GM21526 (cell line): Measurements from ENCODE around the gene RFC4.
"Not testable (repeated sequence)": the region's sequence is repeated elsewhere in the genome, so short reads cannot be mapped to it uniquely, and the experiment has no call there.

ENCODE experiments used
- ATAC-seq: cut with Tn5 transposase; IDR thresholded peaks from one replicate; pipeline ENCODE4 v1.9.1; 2021; ENCODE audit warnings: moderate library complexity; ENCODE audit not compliant: unreplicated experiment, low FRiP score

Gene RFC4, protein sequence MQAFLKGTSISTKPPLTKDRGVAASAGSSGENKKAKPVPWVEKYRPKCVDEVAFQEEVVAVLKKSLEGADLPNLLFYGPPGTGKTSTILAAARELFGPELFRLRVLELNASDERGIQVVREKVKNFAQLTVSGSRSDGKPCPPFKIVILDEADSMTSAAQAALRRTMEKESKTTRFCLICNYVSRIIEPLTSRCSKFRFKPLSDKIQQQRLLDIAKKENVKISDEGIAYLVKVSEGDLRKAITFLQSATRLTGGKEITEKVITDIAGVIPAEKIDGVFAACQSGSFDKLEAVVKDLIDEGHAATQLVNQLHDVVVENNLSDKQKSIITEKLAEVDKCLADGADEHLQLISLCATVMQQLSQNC

DNA sequence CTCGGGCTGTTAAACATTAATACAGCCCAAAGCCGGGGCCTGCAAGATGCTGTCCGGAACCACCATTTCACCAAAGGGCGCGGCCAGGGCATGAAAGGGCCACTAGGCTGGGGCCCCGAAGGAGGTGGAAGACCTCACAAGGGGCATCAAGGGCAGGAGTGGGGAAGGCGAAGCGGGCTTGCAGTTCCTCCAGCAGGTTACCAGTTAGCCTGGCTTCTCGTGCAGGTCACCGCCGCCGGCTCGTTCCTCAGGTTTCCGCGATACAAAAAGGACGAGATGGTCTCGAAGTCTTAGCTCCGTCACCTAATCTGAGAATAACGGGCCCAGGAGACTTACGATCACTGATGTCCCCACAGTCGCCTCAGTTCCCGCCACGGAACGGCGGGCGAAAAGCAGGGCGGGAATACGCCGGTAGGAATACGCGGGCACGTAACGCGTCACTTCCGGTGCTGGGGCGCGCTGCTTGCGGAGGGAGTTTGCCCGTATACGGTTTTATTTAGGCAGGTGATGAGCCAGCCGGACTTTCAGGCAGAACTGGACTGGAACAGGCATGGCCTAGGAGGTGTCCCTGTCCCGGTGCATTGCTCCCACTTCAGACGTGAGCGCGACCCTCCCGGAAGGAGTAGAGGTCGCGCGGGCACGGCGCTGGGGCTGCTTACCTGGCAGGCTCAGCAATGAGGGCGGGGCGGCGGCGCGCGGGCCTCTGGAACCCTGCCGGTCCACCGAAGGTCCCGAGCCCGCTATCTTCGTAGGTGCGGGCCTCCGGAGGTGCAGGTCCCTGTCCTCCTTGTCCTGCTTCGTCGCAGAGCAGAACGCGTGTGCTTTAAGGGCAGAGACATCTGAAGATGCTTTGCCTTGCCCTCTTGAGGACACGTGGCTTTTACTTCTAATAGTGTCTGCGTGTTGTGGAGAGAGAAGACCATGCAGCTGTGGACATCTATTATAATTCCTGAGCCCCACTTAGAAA lies at the start of gene RFC4:
TSS of gene RFC4 (minus strand) at position 394 of the 967 bp plus-strand sequence. CDS start 1,769 bp downstream, outside the sequence.
- peak; percentile 88 for ATAC-seq

DNA sequence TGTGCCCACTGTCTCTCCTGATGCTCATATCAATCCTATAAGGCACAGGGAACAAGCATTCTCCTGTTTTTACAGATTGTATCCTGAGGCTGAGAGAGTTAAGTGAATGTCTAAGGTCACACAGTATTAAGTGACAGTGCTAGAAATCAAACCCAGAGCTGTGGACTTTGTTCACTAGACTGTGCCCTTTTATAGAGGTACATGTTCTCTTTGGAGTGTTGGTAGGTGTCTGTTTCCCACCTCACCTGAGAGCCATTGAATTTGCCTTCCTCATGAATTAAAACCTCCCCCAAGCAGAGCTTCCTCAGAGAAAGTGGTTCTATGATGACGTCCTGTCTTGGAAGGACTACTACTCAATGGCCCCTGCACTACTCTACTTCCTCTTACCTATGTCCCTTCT lies 48.7 kb upstream of the RFC4 start:
- no peak for ATAC-seq

DNA sequence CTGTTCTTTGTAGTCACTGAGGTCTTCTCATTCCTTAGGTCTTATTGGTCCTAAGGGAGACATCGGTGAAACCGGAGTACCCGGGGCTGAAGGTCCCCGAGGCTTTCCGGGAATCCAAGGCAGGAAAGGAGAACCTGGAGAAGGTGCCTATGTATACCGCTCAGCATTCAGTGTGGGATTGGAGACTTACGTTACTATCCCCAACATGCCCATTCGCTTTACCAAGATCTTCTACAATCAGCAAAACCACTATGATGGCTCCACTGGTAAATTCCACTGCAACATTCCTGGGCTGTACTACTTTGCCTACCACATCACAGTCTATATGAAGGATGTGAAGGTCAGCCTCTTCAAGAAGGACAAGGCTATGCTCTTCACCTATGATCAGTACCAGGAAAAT lies 47.9 kb upstream of the RFC4 start:
- ATAC-seq: no peak

DNA sequence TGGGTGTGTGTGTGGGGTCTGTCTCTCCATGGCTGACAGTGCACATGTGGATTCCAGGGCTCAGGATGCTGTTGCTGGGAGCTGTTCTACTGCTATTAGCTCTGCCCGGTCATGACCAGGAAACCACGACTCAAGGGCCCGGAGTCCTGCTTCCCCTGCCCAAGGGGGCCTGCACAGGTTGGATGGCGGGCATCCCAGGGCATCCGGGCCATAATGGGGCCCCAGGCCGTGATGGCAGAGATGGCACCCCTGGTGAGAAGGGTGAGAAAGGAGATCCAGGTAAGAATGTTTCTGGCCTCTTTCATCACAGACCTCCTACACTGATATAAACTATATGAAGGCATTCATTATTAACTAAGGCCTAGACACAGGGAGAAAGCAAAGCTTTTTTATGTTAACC lies 46.7 kb upstream of the RFC4 start:
- ATAC-seq: no peak

DNA sequence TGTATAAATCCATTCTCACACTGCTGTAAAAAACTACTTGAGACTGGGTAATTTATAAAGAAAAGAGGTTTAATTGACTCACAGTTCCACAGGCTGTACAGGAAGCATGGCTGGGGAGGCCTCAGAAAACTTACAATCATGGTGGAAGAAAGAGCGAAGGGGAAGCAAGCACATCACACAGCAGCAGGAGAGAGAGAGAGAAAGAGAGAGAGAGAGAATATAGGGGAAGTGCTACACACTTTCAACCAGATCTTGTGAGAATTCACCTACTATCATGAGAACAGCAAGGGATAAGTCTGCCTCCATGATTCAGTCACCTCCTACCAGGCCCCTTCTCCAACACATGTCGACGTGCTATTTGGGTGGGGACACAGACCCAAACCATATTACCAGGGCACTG lies 45.6 kb upstream of the RFC4 start:
- ATAC-seq: not testable (repeated sequence)

DNA sequence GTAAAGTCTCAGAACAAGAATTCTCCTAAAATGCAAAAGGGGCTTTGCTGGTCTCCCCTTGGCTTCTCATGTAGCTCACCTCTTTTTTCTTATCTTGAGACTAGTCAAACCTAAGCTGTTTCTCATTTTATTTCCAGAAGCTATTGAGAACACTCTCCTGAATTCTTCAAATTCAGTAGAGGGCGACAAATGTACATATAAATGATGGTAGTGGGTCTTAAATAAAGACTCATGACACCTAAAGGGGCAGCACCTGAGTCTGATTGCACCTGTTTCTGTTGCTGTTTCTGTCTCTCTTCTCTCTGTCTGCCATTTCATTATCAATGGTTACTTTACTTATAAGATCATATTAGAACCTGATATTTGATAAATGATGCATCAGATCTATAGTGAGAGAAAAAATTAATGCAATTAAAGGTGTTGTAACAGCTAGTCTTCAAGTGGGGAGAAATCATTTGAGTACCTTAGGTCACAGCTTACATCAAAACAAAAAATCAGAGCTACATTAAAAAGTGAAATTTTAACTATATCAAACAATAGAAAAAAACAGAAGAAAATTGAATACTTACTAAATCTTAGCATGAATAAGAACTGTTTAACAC lies 43.2 kb upstream of the RFC4 start:
- peak; percentile 72 for ATAC-seq

DNA sequence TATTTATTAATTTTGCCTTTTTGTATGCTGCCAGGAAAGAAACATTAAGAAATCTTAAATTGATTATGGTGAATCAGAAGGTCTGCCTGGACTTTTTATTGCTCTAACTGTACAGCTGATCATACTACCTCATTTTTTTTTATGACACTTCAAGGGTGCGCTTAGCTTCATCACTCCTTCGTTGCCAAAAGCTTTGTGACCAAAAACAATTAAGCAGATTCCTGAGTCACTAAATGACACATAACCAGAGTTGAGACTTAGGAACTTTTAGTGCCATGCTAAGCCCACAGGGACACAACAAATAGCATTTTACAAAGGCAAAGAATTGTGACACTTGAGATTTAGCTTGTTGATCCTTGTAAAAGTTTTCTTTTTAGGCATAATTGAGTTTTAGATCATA lies 41.2 kb upstream of the RFC4 start:
- ATAC-seq: no peak

DNA sequence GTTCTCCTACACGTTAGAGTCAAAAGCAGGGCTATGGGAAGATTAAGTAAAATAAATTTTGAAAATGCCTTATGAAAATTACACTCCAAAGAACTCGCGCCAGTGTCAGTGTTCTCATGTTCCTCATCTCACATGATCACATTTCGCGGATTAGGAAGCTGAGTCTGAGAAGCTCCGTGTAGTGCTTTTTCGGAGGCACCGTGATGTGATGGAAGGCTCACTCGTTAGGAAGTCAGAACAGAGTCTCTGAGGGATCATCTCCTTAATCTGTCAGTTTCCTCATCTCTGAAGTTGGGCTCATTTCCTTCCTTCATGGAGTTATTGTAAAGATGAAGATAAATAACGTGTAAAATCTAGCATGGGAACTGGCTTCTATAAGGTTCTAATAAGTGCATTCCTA lies 39.5 kb upstream of the RFC4 start:
- ATAC-seq: no peak

DNA sequence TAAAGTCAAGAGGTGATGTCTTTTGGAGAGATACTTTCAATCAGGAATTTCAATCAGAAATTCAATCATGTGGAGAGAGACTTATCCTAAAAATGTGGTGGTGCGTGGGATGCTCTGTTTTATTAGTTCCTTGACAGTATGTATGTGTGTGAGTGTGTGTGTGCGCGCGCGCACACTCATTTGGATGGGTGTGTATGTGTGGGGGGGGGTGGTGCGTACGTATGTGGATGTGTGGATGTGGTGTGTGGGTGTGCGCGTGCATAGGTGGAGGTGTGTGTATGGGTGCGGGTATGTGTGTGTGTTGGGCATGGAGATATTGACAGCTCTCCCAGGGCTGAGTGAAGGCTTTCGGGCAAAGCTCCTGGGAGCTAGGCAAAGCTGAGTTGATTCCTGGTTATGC lies 38.6 kb upstream of the RFC4 start:
- no peak for ATAC-seq

DNA sequence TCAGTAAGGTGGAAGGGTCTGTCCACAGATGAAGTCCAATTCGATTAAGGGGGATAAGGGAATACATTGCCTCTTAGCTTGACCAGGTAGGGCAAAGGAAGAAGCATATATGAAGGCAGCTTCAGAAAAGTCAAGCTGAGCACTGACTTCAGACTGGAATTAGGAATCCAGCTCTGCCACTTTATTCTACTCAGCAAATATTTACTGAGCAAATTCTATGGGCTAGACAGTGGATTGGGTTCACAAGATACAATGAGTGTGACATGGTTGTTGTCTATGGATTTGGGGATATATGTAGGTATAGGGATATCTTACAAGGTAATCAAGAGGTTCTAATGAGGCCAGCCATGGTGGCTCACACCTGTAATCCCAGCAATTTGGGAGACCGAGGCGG lies 36.8 kb upstream of the RFC4 start:
- no peak for ATAC-seq

DNA sequence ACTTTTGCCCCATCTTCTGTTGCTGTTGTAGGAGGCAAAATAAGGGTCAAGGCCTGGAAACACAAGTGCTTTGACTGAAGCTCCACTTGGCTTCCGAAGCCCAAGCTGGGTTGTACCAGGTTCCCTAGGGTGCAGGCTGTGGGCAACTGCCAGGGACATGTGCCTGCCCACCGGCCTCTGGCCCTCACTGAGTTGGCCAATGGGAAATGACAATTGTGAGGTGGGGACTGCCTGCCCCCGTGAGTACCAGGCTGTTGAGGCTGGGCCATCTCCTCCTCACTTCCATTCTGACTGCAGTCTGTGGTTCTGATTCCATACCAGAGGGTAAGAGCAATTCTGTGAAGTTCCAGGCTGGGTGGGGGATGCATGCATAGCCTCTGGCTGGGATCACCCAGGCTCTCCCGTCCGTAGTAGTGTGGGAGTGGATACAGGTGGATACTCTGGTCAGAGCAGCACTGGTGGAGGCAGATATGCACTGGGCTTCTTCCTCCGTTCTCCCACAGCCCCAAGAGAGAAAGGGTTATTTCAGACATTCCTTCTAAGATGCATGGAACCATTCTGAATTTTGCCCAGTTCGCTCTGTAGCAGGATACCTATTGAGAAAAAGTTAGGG lies 36.2 kb upstream of the RFC4 start, which contains the start of gene ADIPOQ:
TSS of gene ADIPOQ (plus strand) at position 285 of the 613 bp plus-strand sequence. CDS start 10,349 bp downstream, outside the sequence.
- ATAC-seq: no peak

DNA sequence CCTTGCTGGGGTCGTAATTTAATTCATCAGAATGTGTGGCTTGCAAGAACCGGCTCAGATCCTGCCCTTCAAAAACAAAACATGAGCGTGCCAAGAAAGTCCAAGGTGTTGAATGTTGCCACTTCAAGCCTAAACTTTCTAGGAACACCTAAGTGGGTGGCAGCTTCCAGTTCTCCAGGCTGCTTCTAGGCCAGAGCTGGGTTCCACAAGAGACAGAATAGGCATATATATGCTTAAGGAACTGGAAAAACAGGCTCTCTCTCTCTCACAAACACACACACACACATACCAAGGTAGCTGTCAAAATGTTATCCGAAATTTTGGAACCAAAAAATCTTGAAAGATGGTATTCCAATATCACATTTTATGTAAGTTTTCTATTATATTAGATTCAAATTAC lies 35.3 kb upstream of the RFC4 start:
- ATAC-seq: no peak

DNA sequence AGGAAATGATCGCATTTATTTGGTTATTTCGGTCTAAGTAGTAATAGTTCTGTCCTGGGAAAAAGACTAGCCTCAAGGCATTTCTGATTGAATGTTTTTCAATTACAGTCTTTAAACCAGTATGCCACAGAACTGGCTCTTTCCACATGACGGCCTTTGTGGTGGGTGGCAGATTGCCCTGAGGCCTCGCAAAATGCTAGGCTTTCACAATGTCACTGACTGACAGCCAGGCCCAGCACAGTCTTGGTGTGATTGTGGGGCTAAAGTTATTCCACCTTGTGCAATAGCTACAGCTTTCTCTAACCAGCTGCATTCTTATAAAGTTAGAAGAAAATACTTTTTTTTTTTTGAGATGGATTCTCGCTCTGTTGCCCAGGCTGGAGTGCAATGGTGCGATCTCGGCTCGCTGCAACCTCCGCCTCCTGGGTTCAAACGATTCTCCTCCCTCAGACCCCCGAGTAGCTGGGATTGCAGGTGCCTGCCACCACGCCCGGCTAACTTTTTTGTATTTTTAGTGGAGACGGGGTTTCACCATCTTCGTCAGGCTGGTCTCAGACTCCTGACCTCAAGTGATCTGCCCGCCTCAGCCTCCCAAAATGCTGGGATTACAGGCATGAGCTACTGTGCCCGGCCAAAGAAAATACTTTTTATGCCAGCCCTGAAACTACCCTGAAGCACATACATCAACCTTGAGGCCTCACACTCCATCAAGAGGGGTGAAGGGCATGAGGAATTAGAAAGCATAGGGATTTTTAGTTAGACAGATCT lies 33.8 kb upstream of the RFC4 start:
- no peak for ATAC-seq

DNA sequence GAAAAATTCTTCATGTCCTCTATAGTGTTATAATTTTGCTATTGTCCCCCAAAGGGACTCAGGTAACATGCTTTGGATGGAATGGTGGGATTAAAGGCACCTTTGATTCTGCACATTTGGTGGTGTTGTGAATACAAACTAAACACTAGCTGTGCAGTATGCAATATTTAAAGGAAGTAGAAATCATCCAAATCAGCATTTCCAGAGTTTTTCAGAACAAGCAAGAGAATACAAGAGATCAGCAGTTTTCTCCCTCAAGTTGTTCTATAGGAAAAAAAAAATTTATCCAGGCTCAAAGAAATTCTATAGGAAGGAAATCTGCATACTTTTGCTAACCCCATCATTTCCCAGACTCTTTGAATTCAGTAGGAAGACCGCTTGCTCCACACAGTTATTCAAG lies 26.0 kb upstream of the RFC4 start:
- ATAC-seq: no peak

DNA sequence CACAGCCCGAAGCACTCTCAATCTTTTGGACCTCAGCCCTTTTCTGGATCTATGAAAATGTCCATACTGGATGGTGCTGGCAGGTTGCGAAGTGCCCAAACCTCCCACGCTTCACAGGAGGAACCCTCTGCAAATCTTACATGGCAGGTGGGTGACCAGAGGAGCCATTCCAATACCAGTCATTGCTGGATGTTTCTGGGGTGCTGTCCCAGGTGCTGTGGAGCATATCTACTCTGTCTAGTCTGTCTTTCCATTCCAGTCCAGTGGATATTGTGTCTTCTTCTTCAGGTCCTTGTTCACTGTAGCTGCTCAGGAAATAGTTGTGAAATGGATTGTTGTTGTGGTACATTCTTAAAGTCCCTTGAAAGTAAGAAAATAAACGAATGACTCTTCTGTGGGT lies 25.5 kb upstream of the RFC4 start:
- no peak for ATAC-seq

DNA sequence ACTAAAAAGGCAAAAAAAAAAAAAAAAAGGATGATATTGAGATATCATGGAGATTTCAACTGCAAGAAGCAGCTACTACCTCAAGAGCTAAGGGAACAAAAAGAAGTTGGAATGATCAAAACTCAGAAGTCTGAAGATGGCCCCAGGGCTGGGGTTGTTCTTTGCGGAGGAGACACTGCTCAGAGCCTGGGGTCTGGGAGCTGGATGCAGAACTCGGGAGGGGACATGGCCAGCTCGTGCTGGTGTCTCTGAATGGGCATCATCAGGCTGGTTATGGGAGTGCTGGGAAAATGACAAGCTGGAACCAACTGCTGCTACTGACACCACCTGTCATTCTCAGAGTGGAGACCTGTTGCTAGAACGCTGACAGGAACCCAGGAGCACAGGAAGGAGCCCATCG lies 22.1 kb upstream of the RFC4 start:
- no peak for ATAC-seq

DNA sequence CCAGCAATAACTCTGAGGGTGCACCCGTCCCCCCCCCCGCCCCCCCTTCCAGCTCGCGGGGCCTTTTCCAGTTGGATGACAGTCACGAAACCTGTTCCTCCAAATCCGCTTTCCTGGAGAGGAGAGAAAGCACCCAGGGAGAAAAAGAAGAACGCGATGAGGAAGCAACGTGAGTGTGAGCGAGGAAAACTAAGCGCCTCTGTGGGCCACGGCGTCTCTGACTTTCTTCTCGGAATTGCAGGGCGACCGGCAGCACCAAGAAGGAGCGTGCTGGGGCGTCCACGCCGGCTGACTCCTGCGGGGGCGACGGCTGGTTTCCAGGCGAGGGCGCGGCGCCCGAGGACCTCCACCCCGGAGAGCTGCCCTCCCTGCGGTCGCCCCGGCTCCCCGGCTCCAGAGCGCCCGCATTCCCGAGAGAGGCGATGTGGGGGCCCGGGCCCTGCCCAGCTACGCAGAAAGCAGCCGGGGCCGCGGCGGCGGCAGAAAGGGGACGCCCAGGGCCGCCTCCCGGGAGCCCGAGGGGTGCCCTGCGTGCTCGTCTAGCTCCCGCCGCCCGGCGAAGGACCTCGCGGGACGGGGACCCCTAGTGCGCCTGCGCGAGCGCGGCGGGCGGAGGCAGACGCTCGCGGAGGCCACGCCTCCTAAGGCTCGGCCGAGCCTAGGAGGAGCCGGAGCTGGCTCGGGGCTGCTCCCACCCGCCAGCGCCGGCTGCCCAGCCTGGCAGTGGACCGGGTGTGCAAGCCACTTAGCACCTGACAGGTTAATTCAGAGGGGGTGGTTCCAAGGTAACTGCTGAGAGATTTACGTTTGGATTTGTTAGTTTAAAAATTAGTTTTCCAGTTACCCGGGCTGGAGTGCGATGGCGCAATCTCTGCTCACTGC lies 20.9 kb upstream of the RFC4 start:
- peak; percentile 92 for ATAC-seq

DNA sequence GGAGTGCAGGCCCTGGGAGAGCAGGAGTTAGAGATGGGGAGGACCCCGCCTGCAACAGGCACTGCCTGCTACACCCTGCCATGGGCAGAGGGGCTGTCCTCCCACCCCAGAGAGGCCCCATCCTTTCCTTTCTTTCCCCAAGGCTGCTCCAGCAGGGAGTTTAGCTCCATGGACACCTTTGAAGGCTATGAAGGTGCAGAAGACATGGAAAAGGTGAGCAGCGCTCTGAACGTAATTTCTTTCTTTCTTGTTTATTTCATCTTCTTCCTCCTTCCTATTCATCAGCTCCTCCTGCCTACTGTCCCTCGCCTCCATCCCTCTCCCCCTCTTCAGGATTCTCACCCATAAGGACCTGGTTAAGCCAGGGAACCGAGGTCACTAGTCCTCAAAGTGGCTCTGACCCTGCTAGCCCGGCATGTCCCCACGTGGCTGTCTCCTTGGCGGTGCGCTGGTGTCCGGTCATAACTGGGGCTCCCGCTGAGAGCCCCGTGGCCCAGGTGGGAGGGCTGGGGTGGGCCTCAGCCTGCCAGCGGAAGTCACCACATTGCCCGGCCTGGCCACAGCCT lies 20.2 kb upstream of the RFC4 start:
- no peak for ATAC-seq
